GM23248 (cell line): ENCODE results near the gene GABBR2.

Source experiments
- EZH2 ChIP-seq: fragments of 200-600 bp; sonication (generic); IDR thresholded peaks from 2 replicates; pipeline ENCODE4 v1.6.1; 2018; ENCODE audit warnings: antibody characterized with exemption, mild to moderate bottlenecking; ENCODE audit not compliant: insufficient read depth, poor library complexity, severe bottlenecking
- EZH2phosphoT487 ChIP-seq: fragments of 200-600 bp; sonication (generic); IDR thresholded peaks from 2 replicates; pipeline ENCODE4 v1.6.1; 2018; ENCODE audit warnings: antibody characterized with exemption, moderate library complexity, mild to moderate bottlenecking, low read depth; ENCODE audit not compliant: insufficient read depth

- TF ChIP-seq EZH2 (no peak), EZH2phosphoT487 (no peak)
These were observed 402.2 kb downstream of the GABBR2 start for GRCh38 chr9:98306384-98307145.
